Measurements from ENCODE around the gene IQGAP3. TPM values are rescaled to one million over a fixed set of nuclear protein-coding genes. Genes with fewer than 3 reads are reported as not detected.
"Not testable (repeated sequence)": the region's sequence is repeated elsewhere in the genome, so short reads cannot be mapped to it uniquely, and the experiment has no call there.

Gene IQGAP3
- total RNA-seq, 1 experiment from 2014 or later, result 58.9 TPM

GRCh38 chr1:156574039-156574633, 1.8 kb upstream of the IQGAP3 start:
- no peak for DNase-seq (ENCODE audit: low spot score)

GRCh38 chr1:156572663-156573018, 276 bp upstream of the IQGAP3 start:
- no peak for DNase-seq (ENCODE audit: low spot score)

DNA sequence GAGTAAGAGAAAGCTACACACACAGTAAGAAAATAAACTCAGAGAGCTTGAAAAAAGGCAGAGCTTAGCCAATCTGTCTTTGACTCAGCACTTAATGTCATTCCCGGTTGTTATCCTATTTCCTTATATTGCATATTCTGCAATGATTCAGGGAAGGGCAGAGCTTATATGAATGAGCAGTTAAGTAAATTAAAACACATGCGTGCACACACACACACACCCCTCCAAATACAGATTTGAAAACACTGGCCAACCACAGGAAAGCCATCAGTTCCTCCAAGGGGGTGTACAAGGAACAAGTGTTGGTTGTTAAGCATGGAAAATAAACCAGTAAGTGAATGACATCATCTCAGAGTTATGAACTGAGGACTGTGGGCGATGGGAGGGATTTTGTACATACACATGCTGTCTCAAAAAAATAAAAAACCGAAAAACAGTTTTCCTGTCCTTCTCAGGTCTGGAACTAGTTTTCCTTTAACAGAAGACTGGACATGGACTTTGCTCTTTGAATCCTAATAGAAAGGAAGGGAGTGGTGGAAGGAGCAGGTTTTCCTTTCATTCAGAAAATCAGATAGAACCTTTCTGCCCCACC, 1.0 kb downstream of the IQGAP3 start:
- DNase-seq (ENCODE audit: low spot score), result peak; percentile 87

DNA sequence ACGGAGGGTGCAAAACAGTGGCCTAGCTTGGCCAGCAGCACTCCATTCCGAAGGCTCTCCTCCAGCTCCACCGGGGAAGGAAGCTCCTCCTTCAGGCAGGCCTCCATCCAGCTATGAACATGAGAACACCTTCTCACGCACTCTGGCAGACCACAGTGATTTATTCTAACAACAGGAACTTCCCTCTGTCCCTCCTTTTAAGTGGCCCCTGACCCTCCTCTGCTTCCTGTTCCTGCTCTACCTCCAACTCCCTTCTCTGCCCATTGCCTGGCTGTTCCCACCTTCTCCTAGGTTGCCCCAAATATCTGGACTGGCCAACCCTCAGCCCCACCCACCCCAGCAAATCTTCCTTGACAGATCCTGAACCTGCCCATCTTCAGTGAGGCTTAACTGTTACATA, 5.9 kb downstream of the IQGAP3 start:
- no peak for DNase-seq (ENCODE audit: low spot score)

DNA sequence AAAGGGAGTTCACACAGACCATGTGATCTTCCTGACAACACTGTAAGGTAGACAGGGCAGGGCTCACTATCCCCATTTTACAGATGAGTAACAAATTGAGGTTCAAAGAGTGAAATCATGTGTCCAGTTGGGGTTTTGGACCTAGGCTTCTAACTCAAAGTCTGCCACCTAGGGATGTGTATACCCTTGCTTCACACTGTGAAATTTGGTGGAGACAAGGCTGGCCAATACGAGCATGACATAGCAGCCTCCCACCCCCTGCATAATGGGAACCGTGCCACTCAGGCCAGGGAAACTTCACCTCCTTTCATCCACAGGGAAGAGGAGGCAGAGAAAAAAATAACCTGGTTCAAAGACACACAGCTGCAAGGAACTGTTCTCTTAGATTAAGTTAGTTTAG, 6.8 kb downstream of the IQGAP3 start:
- DNase-seq (ENCODE audit: low spot score), result no peak

DNA sequence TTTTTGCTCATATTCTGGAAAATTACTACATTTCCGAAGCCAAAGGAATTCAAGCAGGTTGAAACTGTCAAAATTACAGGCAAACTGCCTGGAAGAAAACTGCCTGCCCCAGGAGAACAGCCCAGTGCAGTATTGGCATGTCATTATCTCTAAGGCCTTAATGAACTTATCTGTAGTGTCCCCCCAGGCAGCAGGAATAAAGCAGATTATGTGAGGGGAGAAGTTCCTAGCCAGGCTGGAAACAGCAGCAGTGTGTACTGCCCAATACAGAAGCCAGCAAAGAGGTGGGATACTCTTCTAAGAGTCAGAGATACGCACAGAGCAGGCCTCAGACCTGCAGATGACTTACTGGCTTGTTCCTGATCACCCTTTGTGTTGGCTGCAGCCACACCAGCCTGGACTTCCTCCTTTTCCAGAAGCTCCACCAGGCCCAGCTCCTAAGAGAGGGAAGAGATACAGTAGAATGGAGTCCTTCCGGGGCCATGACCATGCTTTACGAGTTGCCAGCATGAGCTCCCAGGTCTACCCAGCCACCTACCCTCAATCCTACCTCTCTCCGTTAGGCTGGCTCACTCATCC, 11.7 kb downstream of the IQGAP3 start:
- no peak for DNase-seq (ENCODE audit: low spot score)

DNA sequence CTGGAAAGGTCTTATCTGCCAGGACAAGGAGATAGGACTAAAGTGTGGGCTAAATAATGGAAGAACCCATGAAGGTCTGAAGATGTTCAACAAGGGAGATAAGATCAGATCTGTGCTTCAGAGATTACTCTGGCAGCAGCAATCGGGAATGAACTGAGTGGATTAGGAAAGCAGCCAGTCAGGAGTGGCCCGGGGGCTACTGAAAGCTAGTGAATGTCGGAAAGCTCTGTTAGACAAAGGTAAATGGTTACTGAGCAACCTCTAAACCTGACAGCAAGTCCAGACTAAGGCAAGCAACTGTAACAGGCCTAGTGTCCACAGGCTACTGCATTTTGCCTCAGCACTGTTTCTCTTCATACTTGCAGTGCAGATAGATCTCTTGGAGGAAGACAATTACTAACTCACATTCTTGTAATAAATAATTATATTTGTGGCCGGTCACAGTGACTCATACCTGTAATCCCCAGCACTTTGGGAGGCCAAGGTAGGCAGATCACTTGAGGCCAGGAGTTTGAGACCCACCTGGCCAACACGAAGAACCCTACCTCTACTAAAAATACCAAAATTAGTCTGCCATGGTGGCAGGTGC, 12.5 kb downstream of the IQGAP3 start:
- DNase-seq (ENCODE audit: low spot score), result no peak

GRCh38 chr1:156559086-156559796, 13.1 kb downstream of the IQGAP3 start:
- no peak for DNase-seq (ENCODE audit: low spot score)

- no peak for DNase-seq (ENCODE audit: low spot score)
Observed at GRCh38 chr1:156556354-156556753, 16.0 kb downstream of the IQGAP3 start.

DNA sequence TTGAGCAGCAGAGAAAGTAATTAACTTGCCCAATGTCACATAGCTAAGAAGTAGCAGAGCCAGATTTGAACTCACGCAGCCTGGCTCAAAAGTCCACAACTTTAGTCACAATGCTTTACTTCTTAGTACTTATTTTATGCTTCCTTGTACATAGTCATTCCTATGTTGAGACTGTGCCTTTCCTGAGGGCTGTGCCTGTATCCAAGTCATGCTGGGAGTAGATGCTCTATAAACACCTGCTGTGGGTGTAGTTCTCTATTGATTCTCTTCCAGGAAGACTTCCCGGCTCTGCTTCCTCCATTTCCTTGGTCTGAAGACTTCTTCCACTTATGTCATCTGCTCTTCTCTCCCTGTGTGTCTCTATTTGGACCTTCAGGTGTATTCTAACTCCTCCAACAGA, 16.6 kb downstream of the IQGAP3 start:
- DNase-seq (ENCODE audit: low spot score), result no peak

DNA sequence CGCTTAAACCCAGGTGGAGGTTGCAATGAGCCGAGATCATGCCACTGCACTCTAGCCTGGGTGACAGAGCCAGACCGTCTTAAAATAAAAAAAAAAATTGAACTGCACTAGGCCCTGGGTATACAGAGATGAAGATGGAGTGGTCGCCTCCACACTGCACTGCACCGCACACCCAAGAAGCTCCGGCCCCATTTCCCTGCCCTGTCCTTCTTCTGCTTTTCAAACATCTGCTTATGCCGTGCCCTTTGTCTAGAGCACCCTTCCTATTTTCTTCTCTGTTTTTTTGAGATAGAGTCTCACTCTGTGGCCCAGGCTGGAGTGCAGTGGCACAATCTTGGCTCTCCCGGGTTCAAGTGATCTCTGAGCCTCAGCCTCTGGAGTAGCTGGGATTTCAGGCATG, 17.4 kb downstream of the IQGAP3 start:
- no peak for DNase-seq (ENCODE audit: low spot score)

DNA sequence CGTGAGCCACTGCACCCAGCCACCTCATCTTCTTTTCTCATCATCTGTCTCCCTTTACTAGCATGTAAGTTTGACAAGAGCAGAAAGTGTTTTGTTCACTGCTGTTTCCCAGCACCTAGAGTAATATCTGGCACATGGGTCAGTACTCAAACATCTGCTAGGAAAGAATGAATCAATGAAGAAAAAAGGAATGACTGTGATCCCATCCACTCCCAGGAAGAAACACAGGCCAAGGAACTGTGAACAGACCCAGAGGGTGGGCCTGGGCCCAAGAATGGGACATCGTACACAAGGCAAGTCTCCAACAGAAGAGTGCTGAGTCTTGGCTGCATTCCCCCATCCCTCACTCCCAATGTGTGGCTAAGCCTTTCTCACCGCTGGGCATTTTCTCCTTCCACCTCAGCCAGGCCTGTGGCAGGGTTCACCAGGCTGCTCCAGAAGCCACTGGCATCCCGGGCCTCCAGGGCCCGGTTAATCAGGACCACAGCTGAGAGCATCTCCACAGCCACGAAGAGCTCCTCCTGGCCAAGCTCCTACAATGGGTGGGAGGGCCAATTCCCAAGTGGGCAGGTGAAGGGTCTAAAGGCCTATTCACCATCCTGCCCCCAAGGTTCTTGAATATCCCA, 18.4 kb downstream of the IQGAP3 start:
- DNase-seq (ENCODE audit: low spot score), result no peak

DNA sequence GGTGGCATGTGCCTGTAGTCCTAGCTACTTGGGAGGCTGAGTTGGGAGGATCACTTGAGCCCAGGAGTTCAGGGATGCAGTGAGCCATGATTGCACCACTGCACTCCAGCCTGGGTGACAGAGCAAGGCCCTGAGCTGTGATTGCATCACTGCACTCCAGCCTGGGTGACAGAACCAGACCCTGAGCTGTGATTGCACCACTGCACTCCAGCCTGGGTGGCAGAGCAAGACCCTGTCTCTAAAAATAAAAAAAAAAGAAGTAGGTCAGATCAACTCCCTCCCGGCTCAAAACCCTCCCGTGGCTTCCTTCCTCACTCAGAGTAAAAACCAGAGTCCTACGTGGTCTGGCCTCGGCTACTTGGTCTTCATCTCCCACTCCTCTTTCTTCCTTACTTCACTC, 19.4 kb downstream of the IQGAP3 start:
- not testable (repeated sequence) for DNase-seq (ENCODE audit: low spot score)

DNA sequence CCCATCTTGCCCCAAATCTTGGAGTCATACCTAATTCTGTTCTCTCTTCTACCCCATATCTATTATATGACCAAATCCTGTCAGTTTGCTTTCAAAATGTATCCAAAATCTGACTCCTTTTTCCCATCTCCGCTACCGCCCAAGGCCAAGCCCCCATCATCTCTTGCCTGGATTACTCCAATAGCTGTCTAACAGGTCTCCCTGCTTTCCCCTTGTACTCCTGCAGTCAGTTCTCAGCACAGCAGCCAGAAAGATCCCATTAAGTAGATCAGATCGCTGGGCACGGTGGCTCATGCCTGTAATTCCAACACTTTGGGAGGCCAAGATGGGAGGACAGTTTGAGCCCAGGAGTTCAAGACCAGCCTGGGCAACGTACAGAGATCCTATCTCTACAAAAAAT, 19.8 kb downstream of the IQGAP3 start:
- DNase-seq (ENCODE audit: low spot score), result no peak

- peak; percentile 81 for DNase-seq (ENCODE audit: low spot score)
Observed at GRCh38 chr1:156551869-156552268, 20.5 kb downstream of the IQGAP3 start.

DNA sequence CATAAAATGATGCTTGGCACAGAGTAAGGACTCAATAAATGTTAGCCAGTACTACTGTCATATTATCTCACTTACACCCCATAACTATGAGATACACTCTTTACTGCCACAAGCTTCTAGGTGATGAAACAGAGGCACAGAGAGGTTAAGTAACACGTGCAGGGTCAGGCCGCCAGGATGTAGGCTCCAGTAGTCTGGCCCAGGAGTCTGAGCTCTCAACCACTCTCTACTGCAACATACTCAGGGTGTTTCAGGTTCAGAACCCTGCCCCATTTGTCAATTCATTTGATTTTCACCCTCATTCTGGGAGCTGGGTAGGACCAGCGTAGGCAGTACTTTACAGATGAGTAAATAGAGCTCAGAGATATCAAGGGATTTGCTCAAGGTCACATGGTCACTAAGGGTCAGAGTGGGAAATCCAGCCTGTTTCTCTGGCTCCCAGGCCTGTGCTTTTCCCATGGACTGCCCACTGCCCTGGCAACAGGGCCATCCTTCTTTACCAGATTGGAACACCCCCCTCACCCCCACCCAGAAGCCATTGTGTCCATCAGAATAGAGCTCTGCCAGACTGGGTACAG, 21.2 kb downstream of the IQGAP3 start:
- DNase-seq (ENCODE audit: low spot score), result no peak

DNA sequence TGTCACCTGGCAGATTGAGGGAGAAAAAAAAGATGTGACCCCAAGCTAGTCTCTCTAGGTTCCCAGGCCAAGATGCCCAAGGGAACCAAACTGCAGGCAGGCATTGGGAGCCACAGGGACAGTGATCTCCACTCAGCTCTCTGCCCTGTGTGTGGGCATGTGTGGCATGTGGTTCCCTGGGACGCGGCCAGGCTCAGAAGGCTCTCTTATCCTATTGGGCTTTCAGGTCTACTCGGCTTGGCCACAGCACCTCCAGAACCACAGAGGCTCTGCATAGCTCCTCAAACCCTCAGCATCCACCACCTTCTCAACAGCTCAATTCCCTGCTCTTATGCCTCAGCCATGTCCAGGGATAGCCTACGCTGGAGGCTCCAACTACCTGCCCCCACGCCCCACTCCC, 22.0 kb downstream of the IQGAP3 start:
- DNase-seq (ENCODE audit: low spot score), result no peak

DNA sequence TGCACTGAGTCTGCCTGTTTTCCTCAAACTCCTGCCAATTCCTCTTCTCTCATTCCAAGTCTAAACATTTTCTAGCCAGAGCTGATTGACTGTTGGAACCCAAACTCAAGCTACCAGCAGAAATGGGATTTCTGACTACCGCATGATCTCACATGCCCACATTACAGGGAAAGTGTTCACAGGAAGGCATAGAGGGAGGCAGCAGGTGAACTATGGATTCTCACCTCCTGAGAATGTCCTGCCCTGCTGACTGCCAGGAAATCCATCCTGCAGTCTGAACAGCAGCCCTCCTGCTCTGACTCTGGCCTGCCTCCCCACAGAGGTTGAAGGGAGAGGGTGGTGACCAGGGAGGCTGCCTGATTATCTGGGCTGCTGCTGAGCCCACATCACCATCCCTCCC, 22.5 kb downstream of the IQGAP3 start:
- no peak for DNase-seq (ENCODE audit: low spot score)

- no peak for DNase-seq (ENCODE audit: low spot score)
Observed at GRCh38 chr1:156549390-156549789, 23.0 kb downstream of the IQGAP3 start.

GRCh38 chr1:156547982-156548381, 24.4 kb downstream of the IQGAP3 start:
- DNase-seq (ENCODE audit: low spot score), result no peak

- no peak for DNase-seq (ENCODE audit: low spot score)
Observed at GRCh38 chr1:156547434-156547833, 24.9 kb downstream of the IQGAP3 start.

DNA sequence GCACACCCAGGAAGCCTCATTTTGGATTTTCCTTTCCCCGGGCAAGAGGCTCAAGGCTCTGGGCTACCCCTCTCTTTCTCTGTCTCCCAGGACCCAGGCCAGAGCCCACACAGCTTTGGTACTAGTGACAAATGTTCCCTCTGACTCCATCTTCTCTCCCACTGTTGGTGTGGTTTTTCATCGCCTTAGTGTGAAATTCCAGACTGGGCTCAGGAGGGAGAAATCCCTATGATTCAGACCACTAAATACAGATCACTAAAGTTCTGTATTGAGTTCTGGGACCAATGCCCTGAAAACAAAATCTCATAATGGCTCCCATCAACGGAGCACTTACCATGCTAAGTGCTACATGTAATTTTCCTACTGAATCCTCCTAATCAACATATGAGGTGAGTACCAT, 26.1 kb downstream of the IQGAP3 start:
- no peak for DNase-seq (ENCODE audit: low spot score)
